ENCODE results near the gene OTOG.

OTOG gene

GRCh38 chr11:17606233-17607082, 59.4 kb downstream of the OTOG start:
- no peak for DNase-seq (ENCODE audit: low spot score)
- no peak for TF ChIP-seq CTCF (IDR thresholded peaks at IDR 0.05; ENCODE audit: borderline replicate concordance, control extremely low read depth, extremely low read depth, insufficient read depth, missing control alignments)
- in situ Hi-C loops (cut with MboI; ENCODE audit: low sequenced_read_pairs, unreplicated experiment) = no loop called here

- DNase-seq (ENCODE audit: low spot score) = no peak
- TF ChIP-seq CTCF (IDR thresholded peaks at IDR 0.05; ENCODE audit: borderline replicate concordance, control extremely low read depth, extremely low read depth, insufficient read depth, missing control alignments) = no peak
- in situ Hi-C loops (cut with MboI; ENCODE audit: low sequenced_read_pairs, unreplicated experiment) = no loop called here
Observed at GRCh38 chr11:17607083-17607429, 60.0 kb downstream of the OTOG start.

- in situ Hi-C loops (cut with MboI; ENCODE audit: low sequenced_read_pairs, unreplicated experiment) = no loop called here
- no peak for DNase-seq (ENCODE audit: low spot score)
- TF ChIP-seq CTCF (IDR thresholded peaks at IDR 0.05; ENCODE audit: borderline replicate concordance, control extremely low read depth, extremely low read depth, insufficient read depth, missing control alignments) = no peak
Observed at GRCh38 chr11:17607591-17608570, 60.8 kb downstream of the OTOG start.

GRCh38 chr11:17608821-17609220, 61.8 kb downstream of the OTOG start:
- in situ Hi-C loops (cut with MboI; ENCODE audit: low sequenced_read_pairs, unreplicated experiment) = no loop called here
- no peak for TF ChIP-seq CTCF (IDR thresholded peaks at IDR 0.05; ENCODE audit: borderline replicate concordance, control extremely low read depth, extremely low read depth, insufficient read depth, missing control alignments)
- no peak for DNase-seq (ENCODE audit: low spot score)

GRCh38 chr11:17609291-17610084, 62.4 kb downstream of the OTOG start:
- TF ChIP-seq CTCF (IDR thresholded peaks at IDR 0.05; ENCODE audit: borderline replicate concordance, control extremely low read depth, extremely low read depth, insufficient read depth, missing control alignments) = no peak
- DNase-seq (ENCODE audit: low spot score) = peak; percentile 34
- in situ Hi-C loops (cut with MboI; ENCODE audit: low sequenced_read_pairs, unreplicated experiment) = no loop called here
